Measurements from ENCODE around the gene DDX24.

The DDX24 gene

DNA sequence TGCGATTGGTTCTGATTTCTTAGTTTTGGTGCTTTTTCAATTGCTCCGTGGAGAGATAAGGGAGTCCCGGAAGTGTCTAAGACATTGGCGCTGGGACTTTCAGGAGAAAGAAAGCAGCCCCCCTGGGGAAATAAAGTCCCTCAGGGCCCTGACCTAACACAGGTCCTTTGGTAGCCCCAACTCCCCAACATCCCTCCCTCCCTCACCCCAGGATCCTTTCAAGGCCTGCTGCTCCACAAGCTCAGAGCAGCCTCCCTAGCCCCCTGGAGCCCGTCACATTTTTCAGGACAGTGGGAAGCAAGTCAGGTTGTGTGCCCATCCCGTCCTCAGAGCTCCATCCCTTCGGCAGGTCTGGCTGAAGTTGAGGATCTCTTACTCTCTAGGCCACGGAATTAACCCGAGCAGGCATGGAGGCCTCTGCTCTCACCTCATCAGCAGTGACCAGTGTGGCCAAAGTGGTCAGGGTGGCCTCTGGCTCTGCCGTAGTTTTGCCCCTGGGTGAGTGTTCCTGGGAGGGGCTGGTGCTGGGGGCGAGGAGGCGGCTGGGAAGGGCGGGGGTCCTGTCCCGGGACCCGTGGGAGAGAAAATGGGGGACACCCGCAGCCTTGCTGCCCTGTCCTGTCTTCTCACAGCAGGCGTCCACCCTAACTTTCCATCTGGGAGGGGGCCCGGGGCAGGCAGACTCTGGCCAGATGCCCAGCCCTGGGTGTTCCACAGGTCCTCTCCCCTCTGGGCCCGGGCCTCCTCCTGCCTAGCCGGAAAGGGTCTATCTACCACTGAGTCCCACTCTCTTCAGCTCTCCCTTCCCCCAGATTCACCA, 30.5 kb upstream of the DDX24 start:
- peaks cover 20 to 42% of the 10 kb centered on the region in 2 donors for H3K27me3 Mint-ChIP-seq
- ATAC-seq (replicated peaks) = no peak
- H3K4me1 Mint-ChIP-seq = no peaks in the 10 kb centered on the region
- no peak overlapping the region for H3K27ac Mint-ChIP-seq
- H3K9me3 Mint-ChIP-seq = peaks cover 0 to 2% of the 10 kb centered on the region in 2 donors
- no peak overlapping the region for H3K4me3 Mint-ChIP-seq
- H3K36me3 Mint-ChIP-seq = peaks cover 2 to 3% of the 10 kb centered on the region in 2 donors
- DNase-seq = no peak

GRCh38 chr14:94110552-94111181, 29.7 kb upstream of the DDX24 start, which contains the start of gene IFI27:
Gene IFI27, plus strand, starts transcription at chr14:94110736.
- ATAC-seq (replicated peaks) = no peak

DNA sequence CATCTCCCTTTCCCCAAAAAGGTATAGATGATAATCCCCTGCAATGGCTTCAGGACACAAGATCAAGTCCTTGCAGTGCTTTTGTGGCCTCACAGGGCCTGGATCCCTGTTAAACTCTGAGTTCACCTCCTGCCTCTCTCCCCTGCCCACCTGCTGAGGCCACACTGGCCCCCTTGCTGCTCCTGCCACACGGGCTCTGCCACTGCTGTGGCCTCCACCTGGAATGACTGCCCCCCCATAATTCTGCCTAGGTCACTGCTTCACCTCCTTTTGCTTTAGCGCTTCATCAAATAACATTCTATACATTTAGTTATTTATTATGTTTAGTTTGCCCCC, 28.9 kb upstream of the DDX24 start:
- Mint-ChIP-seq H3K36me3 (peaks cover 2 to 3% of the 10 kb centered on the region in 2 donors), H3K27me3 (peaks cover 11 to 26% of the 10 kb centered on the region in 2 donors), H3K4me3 (no peak overlapping the region), H3K27ac (no peak overlapping the region), H3K4me1 (no peaks in the 10 kb centered on the region), H3K9me3 (peaks cover 0 to 2% of the 10 kb centered on the region in 2 donors)
- ATAC-seq (replicated peaks) (no peak), DNase-seq (no peak)

More at GRCh38 chr14:94110552-94111181, 29.7 kb upstream of the DDX24 start, which contains the start of gene IFI27:
- Mint-ChIP-seq H3K36me3 (peaks cover 2 to 3% of the 10 kb centered on the region in 2 donors), H3K4me1 (no peaks in the 10 kb centered on the region), H3K4me3 (no peak within 1 kb of the TSS), H3K27ac (no peak within 1 kb of the TSS), H3K9me3 (peaks cover 0 to 2% of the 10 kb centered on the region in 2 donors), H3K27me3 (peaks cover 12 to 34% of the 10 kb centered on the region in 2 donors)
- no peak for DNase-seq

- Mint-ChIP-seq H3K36me3 (peaks cover 6 to 7% of the 10 kb centered on the region in 2 donors), H3K4me3 (no peak overlapping the region), H3K4me1 (no peaks in the 10 kb centered on the region), H3K27me3 (no peaks in the 10 kb centered on the region), H3K9me3 (peaks cover 0 to 2% of the 10 kb centered on the region in 2 donors), H3K27ac (no peak overlapping the region)
- ATAC-seq (replicated peaks) (no peak), DNase-seq (no peak)
Measured at GRCh38 chr14:94104731-94105130, 23.7 kb upstream of the DDX24 start.

- Mint-ChIP-seq H3K9me3 (peaks cover 0 to 2% of the 10 kb centered on the region in 2 donors), H3K4me1 (no peaks in the 10 kb centered on the region), H3K36me3 (peaks cover 6 to 11% of the 10 kb centered on the region in 2 donors), H3K27me3 (no peaks in the 10 kb centered on the region), H3K4me3 (no peak overlapping the region), H3K27ac (no peak overlapping the region)
- ATAC-seq (replicated peaks) (no peak), DNase-seq (no peak)
Measured at GRCh38 chr14:94103554-94104150, 22.6 kb upstream of the DDX24 start.

GRCh38 chr14:94102768-94103482, 21.9 kb upstream of the DDX24 start:
- peaks cover 5 to 10% of the 10 kb centered on the region in 2 donors for H3K36me3 Mint-ChIP-seq
- DNase-seq (no peak), ATAC-seq (replicated peaks) (no peak)
- H3K4me1 Mint-ChIP-seq = no peaks in the 10 kb centered on the region
- H3K27ac Mint-ChIP-seq = no peak overlapping the region
- no peaks in the 10 kb centered on the region for H3K27me3 Mint-ChIP-seq
- peaks cover 0 to 1% of the 10 kb centered on the region in 2 donors for H3K9me3 Mint-ChIP-seq
- H3K4me3 Mint-ChIP-seq = no peak overlapping the region

- DNase-seq (no peak), ATAC-seq (replicated peaks) (no peak)
- H3K27ac Mint-ChIP-seq = peak overlapping the region; percentile 9
- H3K9me3 Mint-ChIP-seq = no peaks in the 10 kb centered on the region
- H3K27me3 Mint-ChIP-seq = no peaks in the 10 kb centered on the region
- peaks cover 12 to 16% of the 10 kb centered on the region in 2 donors for H3K36me3 Mint-ChIP-seq
- no peaks in the 10 kb centered on the region for H3K4me1 Mint-ChIP-seq
- H3K4me3 Mint-ChIP-seq = no peak overlapping the region
Measured at GRCh38 chr14:94101748-94102147, 20.7 kb upstream of the DDX24 start.

DNA sequence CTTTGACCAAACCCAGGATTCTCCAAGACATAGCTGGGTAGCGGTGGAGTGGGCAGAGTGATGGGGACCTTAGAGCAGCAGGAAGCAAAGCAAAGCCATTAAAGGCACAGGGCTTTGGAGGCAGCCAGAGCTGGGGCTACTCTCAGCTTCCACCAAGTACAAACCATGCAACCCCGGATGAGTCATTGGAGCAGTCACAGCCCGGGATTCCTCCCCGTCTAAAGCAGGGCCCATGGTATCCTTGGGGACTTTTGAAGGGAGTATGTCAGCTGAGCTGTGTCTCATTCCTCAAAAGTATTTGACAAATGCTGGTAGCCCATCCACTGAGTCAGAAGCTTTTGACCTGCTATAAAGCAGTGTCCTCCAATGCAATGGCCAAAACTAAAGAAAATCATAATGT, 19.8 kb upstream of the DDX24 start:
- no peaks in the 10 kb centered on the region for H3K4me1 Mint-ChIP-seq
- H3K9me3 Mint-ChIP-seq = no peaks in the 10 kb centered on the region
- no peaks in the 10 kb centered on the region for H3K27me3 Mint-ChIP-seq
- H3K4me3 Mint-ChIP-seq = no peak overlapping the region
- DNase-seq = no peak
- H3K36me3 Mint-ChIP-seq = peaks cover 12 to 16% of the 10 kb centered on the region in 2 donors
- H3K27ac Mint-ChIP-seq = no peak overlapping the region
- ATAC-seq (replicated peaks) = no peak

DNA sequence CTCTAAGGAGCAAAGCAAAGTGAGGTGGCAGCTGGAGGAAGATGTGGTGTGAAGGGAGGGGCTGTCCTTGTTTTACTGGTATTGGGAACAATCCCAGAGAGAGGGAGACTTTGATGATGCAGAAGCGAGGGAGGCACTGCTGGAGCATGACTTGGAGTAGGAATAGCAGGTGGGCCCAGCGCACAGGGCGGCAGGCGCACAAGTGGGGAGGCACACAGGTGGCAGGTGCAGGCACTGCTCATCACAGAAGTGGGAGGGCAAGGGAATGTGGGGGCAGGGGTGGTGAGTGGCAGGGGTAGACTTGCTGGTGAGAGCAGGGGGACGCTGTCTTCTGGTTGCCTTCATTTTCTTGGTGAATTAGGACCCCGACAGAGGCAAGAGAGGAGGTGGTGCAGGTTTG, 18.0 kb upstream of the DDX24 start:
- H3K27me3 Mint-ChIP-seq = no peaks in the 10 kb centered on the region

DNA sequence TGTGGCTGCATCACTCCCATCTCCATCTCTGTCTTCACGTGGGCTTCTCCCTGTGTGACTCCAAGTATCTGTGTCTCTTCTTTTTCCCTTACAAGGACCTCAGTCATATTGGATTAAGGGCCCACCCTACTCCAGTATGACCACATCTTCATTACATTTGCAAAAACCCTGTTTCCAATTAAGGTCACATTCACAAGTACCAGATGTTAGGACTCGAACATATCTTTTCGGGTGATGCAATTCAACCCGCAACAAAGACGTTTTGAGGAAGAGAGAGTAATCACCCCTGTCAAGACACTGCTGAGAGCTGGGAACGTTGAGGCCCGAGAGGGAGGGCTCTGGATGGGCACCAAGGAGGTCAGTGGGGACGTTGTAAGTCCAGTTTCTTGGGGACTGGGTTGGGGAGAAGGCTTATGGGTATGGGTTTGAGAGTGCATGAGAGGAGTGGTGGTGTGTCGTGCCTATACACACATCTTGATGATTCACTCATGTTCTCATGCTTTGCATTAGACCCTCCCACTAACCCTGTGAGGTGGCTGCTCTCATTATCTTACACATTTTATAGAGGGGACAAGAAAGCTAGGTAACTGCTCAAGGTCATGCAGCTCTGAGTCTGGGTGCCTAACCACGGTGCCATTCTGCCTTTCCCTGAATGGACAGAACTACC, 17.5 kb upstream of the DDX24 start:
- H3K27me3 Mint-ChIP-seq = no peaks in the 10 kb centered on the region
- H3K4me3 Mint-ChIP-seq = no peak overlapping the region
- H3K27ac Mint-ChIP-seq = no peak overlapping the region
- peaks cover 12 to 16% of the 10 kb centered on the region in 2 donors for H3K36me3 Mint-ChIP-seq
- H3K4me1 Mint-ChIP-seq = no peaks in the 10 kb centered on the region
- no peaks in the 10 kb centered on the region for H3K9me3 Mint-ChIP-seq
- no peak for ATAC-seq (replicated peaks)
- no peak for DNase-seq

More for the DNA sequence above, 18.0 kb upstream of the DDX24 start:
- ATAC-seq (replicated peaks) = no peak
- H3K4me3 Mint-ChIP-seq = no peak overlapping the region
- DNase-seq = no peak
- H3K36me3 Mint-ChIP-seq = peaks cover 12 to 16% of the 10 kb centered on the region in 2 donors
- no peak overlapping the region for H3K27ac Mint-ChIP-seq
- no peaks in the 10 kb centered on the region for H3K4me1 Mint-ChIP-seq
- H3K9me3 Mint-ChIP-seq = no peaks in the 10 kb centered on the region

DNA sequence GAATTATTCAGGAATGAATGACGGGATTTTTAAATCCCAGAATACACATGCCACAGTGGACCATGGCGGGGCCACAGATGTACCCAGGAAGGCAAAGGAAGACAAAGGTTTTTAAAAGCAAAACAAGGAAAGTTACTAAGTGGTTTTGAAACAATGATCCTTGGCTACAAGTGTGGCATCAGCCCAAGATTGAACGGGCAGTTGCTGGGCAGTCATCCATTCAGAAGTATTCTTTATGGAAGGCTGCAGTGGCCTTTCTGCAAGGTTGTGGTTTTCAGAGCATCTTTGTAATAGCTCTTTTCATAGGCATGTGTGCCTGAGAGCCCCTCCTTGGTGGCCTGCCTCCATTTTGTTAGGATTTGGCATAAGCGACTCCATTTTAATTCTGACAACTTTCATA, 16.1 kb upstream of the DDX24 start:
- no peaks in the 10 kb centered on the region for H3K9me3 Mint-ChIP-seq
- ATAC-seq (replicated peaks) (no peak), DNase-seq (no peak)
- no peak overlapping the region for H3K27ac Mint-ChIP-seq
- H3K4me1 Mint-ChIP-seq = no peaks in the 10 kb centered on the region
- no peak overlapping the region for H3K4me3 Mint-ChIP-seq
- H3K27me3 Mint-ChIP-seq = no peaks in the 10 kb centered on the region
- H3K36me3 Mint-ChIP-seq = peaks cover 12 to 16% of the 10 kb centered on the region in 2 donors

GRCh38 chr14:94093418-94093817, 12.4 kb upstream of the DDX24 start:
- no peaks in the 10 kb centered on the region for H3K27me3 Mint-ChIP-seq
- DNase-seq (no peak), ATAC-seq (replicated peaks) (no peak)
- H3K9me3 Mint-ChIP-seq = no peaks in the 10 kb centered on the region
- no peak overlapping the region for H3K4me3 Mint-ChIP-seq
- no peaks in the 10 kb centered on the region for H3K4me1 Mint-ChIP-seq
- no peak overlapping the region for H3K27ac Mint-ChIP-seq
- peaks cover 7 to 8% of the 10 kb centered on the region in 2 donors for H3K36me3 Mint-ChIP-seq

- DNase-seq (no peak), ATAC-seq (replicated peaks) (no peak)
- H3K4me1 Mint-ChIP-seq = no peaks in the 10 kb centered on the region
- peaks cover 2 to 4% of the 10 kb centered on the region in 2 donors for H3K9me3 Mint-ChIP-seq
- H3K36me3 Mint-ChIP-seq = peaks cover 1 to 5% of the 10 kb centered on the region in 2 donors
- H3K4me3 Mint-ChIP-seq = no peak overlapping the region
- H3K27me3 Mint-ChIP-seq = no peaks in the 10 kb centered on the region
- H3K27ac Mint-ChIP-seq = no peak overlapping the region
Measured at GRCh38 chr14:94089479-94089878, 8.5 kb upstream of the DDX24 start.

DNA sequence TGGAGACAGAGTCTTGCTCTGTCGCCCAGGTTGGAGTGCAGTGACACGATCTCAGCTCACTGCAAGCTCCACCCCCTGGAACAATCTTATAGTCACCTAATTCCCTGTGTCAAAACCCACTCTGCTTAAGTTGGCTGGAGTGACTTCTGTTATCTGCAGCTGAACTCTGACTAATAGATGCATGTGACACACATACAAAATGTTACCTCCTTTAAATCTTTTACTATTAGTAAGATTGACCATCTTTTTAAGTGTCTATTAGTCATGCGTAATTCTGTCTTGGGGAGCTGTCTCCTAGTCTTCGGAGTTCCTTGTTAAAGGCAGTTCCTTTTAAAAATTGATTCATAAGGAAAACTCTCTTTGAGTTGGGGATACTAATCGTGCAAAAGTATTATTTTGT, 7.5 kb upstream of the DDX24 start:
- Mint-ChIP-seq H3K4me3 (no peak overlapping the region), H3K27me3 (no peaks in the 10 kb centered on the region), H3K4me1 (no peaks in the 10 kb centered on the region), H3K27ac (no peak overlapping the region), H3K9me3 (peaks cover 2 to 4% of the 10 kb centered on the region in 2 donors), H3K36me3 (peaks cover 1 to 5% of the 10 kb centered on the region in 2 donors)
- DNase-seq (no peak), ATAC-seq (replicated peaks) (no peak)

Measured in stimulated activated naive B cell treated with anti-CD40 and anti-IgM and Interleukin-4, amounts not matched to agents 10 μg/mL and 1 μg/mL and 100 μg/mL, for 72 hours (primary cell).